Measurements from ENCODE around the gene E2F4.
A peak's percentile ranks its signal among the peaks of the same experiment; 100 is the strongest.

- TF ChIP-seq CTCF (conservative IDR thresholded peaks at IDR 0.05; ENCODE audit: low read length) (peak; percentile 44), EZH2phosphoT487 (IDR thresholded peaks at IDR 0.05; ENCODE audit: borderline replicate concordance) (no peak)
These were observed 54.3 kb downstream of the E2F4 start for GRCh38 chr16:67246081-67246755.
